Measurements from ENCODE around the gene SPTAN1.

SPTAN1 gene

DNA sequence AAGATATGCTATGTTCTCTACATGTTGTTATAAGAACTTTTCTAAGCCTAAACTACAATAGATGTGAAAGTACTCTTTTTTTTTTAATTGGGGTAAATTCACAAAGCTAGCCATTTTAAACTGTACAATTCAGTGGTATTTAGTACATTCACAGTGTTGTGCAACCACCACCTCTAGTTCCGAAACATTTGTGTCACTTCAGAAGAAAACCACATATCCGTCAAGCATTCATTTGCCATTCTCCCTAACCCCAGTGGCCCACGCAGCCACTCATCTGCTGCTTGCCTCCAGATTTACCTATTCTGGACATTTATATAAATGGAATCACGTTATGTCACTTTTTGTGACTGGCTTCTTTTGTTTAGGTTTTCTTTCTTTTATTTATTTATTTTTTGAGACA lies 43.1 kb downstream of the SPTAN1 start:
- in situ Hi-C loops (cut with HindIII; ENCODE audit: low sequenced_read_pairs) = no loop called here
- TF ChIP-seq, protein P1, sequence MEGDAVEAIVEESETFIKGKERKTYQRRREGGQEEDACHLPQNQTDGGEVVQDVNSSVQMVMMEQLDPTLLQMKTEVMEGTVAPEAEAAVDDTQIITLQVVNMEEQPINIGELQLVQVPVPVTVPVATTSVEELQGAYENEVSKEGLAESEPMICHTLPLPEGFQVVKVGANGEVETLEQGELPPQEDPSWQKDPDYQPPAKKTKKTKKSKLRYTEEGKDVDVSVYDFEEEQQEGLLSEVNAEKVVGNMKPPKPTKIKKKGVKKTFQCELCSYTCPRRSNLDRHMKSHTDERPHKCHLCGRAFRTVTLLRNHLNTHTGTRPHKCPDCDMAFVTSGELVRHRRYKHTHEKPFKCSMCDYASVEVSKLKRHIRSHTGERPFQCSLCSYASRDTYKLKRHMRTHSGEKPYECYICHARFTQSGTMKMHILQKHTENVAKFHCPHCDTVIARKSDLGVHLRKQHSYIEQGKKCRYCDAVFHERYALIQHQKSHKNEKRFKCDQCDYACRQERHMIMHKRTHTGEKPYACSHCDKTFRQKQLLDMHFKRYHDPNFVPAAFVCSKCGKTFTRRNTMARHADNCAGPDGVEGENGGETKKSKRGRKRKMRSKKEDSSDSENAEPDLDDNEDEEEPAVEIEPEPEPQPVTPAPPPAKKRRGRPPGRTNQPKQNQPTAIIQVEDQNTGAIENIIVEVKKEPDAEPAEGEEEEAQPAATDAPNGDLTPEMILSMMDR (IDR thresholded peaks at IDR 0.05; ENCODE audit: low read depth, low read length, missing control alignments) = no peak
- no peak overlapping the region for H3K4me3 ChIP-seq (ENCODE audit: low read depth, low read length)
- DNase-seq (ENCODE audit: low read depth) = no peak

DNA sequence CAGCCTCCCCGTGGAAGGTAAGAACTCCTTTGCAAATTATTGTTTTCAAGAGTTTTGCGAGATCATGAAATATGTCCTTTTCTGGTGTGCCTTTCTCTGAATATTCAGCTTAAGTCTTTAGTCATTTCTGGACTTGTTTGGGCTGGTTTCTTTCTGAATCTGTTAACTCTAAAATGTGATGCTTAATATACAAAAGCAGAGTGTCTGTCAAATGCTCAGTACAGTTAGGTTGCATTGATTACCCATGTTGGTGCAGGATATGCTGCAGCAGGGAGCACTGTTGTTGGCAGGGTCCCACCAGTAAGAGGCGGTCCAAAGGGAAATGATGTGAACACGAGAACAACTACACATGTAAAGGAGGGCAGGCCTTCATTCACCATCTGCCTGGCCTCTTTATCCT lies 47.7 kb downstream of the SPTAN1 start:
- TF ChIP-seq, protein P1 (IDR thresholded peaks at IDR 0.05; ENCODE audit: low read depth, low read length, missing control alignments) = no peak
- H3K4me3 ChIP-seq (ENCODE audit: low read depth, low read length) = no peak overlapping the region
- no peak for DNase-seq (ENCODE audit: low read depth)
- in situ Hi-C loops (cut with HindIII; ENCODE audit: low sequenced_read_pairs) = no loop called here

DNA sequence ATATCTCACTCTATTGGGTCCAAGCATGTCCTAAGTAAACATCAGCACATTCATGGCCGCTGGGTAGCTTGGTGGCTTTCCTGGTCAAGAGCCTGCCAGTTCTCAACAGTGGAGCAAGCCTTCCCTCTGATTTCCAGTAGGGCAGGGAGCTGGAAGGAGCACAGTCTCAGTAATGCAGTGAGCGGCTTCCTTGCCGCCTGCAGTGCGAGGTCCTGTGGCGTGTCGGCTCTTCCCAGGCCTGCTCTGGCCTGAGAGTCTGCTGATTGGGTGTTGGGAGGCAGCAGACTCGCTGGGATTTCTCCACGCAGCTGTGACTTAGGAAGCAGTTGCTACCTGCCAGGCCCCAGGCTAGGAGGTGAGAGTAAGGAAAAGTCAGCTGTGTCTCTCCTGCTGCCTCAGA lies 51.3 kb downstream of the SPTAN1 start:
- TF ChIP-seq, protein P1 (IDR thresholded peaks at IDR 0.05; ENCODE audit: low read depth, low read length, missing control alignments) = no peak
- H3K4me3 ChIP-seq (ENCODE audit: low read depth, low read length) = no peak overlapping the region
- in situ Hi-C loops (cut with HindIII; ENCODE audit: low sequenced_read_pairs) = no loop called here
- DNase-seq (ENCODE audit: low read depth) = no peak

DNA sequence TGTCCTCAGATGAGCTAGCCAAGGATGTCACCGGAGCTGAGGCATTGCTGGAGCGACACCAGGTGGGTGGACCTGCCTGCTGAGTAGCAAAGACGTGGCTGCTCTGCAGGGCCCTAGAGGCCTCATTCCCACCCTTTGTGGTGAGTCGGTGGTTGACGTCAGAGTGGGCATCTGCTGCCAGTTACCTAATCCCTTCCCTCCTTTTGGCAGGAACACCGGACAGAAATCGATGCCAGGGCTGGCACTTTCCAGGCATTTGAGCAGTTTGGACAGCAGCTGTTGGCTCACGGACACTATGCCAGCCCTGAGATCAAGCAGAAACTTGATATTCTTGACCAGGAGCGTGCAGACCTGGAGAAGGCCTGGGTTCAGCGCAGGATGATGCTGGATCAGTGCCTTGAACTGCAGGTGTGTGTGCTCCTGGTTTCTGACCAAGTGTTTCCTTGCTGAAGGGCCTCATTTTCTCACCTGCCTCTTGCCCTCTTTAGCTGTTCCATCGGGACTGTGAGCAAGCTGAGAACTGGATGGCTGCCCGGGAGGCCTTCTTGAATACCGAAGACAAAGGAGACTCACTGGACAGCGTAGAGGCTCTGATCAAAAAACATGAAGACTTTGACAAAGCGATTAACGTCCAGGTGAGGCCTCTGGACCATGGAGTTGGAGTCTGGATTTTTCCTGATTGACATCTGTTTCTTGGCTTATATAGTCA lies 55.4 kb downstream of the SPTAN1 start:
- no peak overlapping the region for H3K4me3 ChIP-seq (ENCODE audit: low read depth, low read length)
- DNase-seq (ENCODE audit: low read depth) = peak; percentile 16
- TF ChIP-seq, protein P1 (IDR thresholded peaks at IDR 0.05; ENCODE audit: low read depth, low read length, missing control alignments) = no peak
- in situ Hi-C loops (cut with HindIII; ENCODE audit: low sequenced_read_pairs) = no loop called here

DNA sequence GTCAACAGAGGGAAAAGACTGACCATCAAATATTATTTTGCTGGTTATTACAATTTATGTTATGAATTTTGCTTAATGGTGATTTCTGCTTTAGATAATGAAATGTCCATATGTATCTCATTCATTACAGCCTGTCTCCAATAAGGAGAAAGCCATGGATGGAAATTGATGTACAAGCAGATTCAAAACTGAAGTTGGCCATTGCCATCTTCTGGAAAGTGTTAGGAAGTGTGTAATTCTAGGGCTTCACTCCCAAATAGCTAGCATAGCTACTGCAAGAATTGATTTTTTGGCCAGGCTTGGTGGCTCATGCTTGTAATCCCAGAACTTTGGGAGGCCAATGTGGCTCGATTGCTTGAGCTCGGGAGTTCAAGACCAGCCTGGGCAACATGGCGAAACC lies 58.5 kb downstream of the SPTAN1 start:
- DNase-seq (ENCODE audit: low read depth) = no peak
- in situ Hi-C loops (cut with HindIII; ENCODE audit: low sequenced_read_pairs) = no loop called here
- TF ChIP-seq, protein P1 (IDR thresholded peaks at IDR 0.05; ENCODE audit: low read depth, low read length, missing control alignments) = no peak
- no peak overlapping the region for H3K4me3 ChIP-seq (ENCODE audit: low read depth, low read length)

DNA sequence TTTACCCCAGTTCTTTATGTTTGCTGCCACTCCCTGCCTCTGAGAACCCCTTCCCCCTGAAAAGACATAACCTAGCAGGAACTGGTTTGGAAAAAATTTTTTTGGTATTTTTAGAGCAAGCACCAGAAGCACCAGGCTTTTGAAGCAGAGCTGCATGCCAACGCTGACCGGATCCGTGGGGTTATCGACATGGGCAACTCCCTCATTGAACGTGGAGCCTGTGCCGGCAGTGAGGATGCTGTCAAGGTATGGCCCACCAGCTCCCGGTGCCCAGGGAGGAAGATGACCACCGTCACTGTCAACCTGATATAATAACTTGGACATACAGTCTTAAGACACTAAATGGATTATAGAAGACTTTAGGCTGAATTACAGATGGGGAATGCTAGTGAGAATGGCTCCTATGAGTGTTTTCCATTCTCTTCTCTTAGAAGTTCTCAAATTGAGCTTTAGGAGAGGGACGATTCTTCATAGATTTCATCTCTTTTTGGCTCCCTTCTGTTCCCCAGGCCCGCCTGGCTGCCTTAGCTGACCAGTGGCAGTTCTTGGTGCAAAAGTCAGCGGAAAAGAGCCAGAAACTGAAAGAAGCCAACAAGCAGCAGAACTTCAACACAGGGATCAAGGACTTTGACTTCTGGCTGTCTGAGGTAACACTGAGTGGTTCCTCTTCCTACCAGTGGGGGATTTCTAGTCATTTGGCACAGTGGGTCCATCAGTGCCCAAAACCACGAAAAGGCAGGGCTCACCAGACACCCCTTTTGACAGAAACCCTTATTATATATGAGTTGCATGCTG lies 59.4 kb downstream of the SPTAN1 start:
- TF ChIP-seq, protein P1 (IDR thresholded peaks at IDR 0.05; ENCODE audit: low read depth, low read length, missing control alignments) = no peak
- no peak overlapping the region for H3K4me3 ChIP-seq (ENCODE audit: low read depth, low read length)
- in situ Hi-C loops (cut with HindIII; ENCODE audit: low sequenced_read_pairs) = no loop called here
- DNase-seq (ENCODE audit: low read depth) = no peak
